Muscle of arm (tissue), 12 donors: ENCODE data around the gene UGDH. TPM values are rescaled to one million over a fixed set of nuclear protein-coding genes. Genes with fewer than 3 reads are reported as not detected.
"Not testable (repeated sequence)": the region's sequence is repeated elsewhere in the genome, so short reads cannot be mapped to it uniquely, and the experiment has no call there.

Experiments used
- DNase-seq: peaks from one replicate; pipeline ENCODE4 v3.0.0-alpha.2; 2013
- polyA plus RNA-seq, 12 donors: library from polyadenylated mRNA; unstranded; fragments of 120-200 nt; gene quantifications; one replicate each; pipeline ENCODE4 v1.2.1, GENCODE V29; 2013; ENCODE audit not compliant: insufficient read length in 12 of 12

The UGDH gene
- polyA plus RNA-seq, 12 donors = 38.4 to 86.6 (median 54.1) TPM; not detected in 1

GRCh38 chr4:39498727-39499020, 28.6 kb downstream of the UGDH start:
- no peak for DNase-seq

DNA sequence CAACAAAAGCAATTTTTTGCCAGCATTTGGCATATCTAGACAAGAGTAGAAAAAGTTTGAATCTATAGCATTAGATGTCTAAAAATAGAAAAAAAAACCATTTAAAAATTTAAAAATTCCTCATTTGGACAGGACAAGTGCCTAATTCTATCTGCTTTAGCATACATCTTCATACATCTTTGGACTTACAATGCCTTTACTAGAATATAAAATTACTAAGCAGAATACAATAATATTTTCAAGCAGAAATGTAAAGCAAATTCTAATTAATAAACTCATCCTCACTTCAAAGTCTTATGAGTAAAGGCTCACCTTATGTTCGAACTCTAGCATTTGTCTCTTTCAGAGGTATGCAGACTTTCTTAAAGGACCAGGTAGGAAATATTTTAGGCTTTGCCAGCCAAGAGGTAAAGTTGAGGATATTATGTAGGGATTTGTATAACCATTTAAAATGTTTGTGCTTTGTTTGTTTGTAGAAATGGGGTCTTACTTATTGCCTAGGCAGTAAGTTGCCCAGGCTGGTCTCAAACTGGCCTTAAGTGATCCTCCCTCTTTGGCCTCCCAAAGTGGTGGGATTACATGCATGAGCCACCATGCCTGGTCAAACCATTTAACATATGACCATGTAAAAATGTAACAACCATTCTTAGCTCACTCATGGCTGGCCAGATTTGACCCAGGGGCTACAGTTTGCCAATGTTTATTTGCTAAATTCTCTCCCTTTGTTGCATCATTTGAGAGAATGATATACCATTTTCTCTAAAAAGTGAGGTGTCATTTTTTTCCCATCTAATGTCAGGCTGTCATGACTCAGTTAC, 29.1 kb downstream of the UGDH start:
- no peak for DNase-seq

DNA sequence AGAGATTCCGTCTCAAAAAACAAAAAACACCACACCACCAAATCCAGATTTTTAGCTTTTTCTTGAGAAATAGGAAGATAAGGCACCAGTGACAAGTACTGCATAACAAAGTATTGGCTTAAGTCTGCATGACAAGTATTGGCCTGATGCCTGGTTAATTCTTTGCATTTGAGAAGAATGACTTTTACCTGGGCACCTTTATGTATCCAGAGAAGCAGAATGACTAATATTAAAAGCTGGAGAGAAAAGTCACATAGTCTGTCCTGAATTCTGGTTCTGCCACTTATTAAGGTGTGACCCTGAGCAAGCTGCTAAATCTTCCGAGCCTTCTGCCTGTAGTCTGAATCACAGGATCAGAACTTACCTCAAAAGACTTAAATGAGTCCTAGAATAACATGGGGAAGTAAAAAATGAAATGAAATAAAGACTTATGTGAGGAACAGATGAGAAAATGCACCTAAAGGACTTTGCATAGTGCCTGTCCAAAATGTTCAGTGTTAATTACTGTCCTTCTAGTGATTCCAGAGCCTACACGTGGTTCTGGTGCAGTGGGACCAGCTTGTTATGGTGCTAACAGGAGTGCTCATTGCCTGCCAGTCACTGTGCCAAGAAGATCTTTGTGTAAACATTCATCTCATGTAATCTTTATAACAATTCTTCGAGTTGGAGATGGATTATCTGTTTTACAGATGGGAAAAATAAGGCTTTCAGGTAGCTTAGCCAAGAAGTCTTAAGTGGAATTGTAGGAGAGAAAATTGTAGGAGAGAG, 31.6 kb downstream of the UGDH start:
- DNase-seq = peak; percentile 8

- DNase-seq = no peak
Measured at GRCh38 chr4:39494354-39494753, 32.9 kb downstream of the UGDH start.

GRCh38 chr4:39490322-39490721, 36.9 kb downstream of the UGDH start:
- no peak for DNase-seq

DNA sequence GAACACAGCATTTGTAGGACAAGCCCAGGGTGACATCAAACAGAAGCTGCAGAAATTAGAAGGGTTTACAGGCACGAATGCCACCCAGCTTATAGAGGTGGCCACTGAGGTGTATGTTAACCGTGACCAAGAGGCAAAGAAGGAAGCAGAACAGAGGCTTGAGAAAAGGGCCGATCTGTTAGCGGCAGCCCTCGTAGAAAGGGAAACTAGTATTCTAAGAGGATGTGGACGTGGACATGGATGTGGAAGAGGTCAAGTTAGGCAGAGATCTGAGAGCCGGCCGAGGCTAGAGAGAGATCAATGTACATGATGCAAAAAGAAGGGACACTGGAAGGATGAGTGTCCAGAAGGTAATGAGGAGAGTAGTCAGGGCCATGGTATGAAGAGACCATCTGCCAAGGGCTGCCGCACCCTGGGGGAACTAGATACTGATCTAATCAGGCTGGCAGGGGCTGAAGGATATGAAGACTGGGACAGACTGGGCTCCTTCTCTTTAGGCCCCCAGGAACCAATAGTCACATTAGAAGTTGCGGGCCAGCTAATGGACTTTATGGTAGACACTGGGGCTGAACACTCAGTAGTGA, 40.9 kb downstream of the UGDH start:
- DNase-seq = no peak

- DNase-seq = no peak
Measured at GRCh38 chr4:39484582-39485272, 42.5 kb downstream of the UGDH start.

DNA sequence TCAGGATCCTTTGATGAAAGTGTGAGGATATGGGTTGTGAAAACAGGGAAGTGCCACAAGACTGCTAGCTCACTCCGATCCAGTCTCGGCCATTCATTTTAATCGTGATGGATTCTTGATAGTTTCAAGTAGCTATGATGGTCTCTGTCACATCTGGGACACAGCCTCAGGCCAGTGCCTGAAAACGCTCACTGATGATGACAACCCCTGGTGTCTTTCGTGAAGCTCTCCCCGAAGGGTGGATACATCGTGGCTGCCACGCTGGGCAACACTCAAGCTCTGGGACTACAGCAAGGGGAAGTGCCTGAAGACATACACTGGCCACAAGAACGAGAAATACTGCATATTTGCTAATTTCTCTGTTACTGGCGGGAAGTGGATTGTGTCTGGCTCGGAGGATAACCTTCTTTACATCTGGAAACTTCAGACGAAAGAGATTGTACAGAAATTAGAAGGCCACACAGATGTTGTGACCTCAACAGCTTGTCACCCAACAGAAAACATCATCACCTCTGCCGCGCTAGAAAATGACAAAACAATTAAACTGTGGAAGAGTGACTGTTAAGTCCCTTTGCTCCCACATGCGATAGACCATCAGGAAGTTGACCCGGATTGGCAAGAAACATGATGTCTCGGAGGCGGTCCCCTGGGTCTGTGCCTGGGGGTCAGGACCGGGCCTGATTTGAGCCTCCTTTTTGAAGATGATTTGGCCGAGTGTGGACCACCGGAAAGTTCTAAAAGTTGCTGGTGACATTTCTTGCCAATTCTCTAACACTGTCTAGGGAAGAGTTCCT, 46.1 kb downstream of the UGDH start:
- DNase-seq = no peak

GRCh38 chr4:39480251-39480650, 47.0 kb downstream of the UGDH start:
- no peak for DNase-seq

DNA sequence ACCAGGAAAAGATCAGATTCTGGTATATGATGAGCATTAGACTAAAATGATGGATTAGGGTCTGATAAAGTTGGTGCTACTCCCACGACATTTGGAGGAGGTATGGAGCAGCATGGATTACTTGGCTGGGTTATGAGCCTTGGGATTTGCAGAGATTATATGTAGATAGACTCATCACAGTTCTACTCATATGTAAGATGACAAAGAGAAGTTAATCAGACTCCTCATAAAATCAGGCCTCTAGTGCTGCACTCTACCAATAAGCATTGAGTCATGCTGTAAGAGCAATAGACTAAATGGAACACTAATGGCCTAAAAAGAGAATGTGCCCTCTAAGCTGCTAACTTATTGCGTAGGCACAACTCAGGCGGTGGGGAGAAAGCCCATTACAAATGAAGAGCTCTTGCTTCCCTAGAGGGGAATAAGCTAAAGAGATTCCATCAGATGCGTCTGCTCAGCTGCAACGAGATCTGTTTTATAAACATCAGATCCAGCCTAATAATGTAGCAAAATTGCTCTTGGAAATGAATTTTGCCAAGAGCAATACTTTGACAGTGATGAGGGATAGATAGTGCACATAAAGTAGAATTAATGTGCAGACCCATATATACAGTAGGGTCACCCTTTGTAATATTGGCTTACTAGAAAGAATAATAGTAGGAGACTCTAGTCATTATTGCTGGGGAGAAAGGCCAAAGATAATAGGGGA, 50.9 kb downstream of the UGDH start:
- no peak for DNase-seq

DNA sequence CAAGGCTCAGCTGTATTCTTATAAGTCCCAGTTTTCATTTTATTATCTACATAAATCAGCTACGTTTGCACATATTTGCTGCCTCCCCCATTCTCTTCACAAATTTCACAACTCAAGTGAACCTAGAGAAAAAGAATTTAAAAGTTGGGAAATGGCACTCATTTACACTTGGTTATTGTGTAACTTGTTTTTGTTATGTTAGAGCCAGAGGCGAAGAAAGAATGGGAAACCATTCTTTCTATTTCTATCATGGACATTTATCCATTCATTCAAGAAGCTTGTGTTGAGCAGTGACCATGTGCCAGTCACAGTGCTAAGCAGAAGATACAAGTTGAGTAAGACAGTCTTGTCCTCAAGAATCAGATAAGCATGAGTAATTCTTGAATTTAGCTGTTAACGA, 54.8 kb downstream of the UGDH start:
- DNase-seq = no peak

DNA sequence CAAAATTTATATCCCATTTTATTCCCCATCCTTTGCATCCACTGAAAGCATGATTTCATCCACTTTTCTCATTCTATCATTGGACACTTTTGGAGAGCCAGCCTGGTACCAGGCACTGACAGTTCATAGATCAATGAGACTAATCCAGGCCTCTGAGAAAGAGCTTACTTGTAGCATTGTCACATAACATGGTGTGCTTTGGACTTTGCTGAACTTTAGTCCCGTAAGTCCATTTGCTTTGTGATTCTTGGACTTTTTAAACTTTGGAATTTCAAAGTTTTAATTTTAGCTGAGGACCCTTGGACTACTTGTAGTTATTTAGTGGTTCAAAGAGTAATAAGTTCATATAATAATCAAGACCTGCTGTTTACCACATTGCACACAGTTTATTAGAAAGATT, 56.8 kb downstream of the UGDH start:
- DNase-seq = no peak

DNA sequence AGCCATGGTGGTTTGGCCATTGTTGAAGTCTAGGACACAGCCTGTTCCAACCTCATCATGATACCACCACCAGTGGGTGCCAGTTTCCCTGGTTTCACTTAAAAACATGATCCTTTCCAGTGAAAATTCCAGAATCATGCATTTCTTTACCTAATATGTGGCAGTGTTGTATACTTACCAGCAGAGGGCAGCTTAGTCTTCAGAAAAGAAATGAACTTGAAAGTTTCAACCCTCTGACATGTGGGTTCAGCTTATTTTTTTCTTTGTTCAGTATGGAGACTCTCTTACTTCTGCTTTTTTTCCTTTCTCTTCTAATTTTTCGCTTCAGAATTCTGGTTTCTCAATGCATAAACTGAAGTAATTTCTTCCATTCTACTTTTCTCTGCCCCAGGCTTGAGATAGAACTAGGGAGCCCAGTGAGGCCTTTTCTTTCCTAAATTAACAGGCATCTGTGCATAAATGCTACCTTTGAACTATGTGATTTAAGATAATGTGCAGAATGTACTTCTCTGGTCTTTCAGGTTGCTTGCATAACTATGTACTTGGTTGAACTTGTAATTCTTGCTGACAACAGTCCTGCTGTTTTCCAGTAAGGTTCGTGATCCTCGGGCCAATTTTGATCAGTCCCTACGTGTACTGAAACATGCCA, 57.7 kb downstream of the UGDH start:
- peak; percentile 53 for DNase-seq

GRCh38 chr4:39467464-39467863, 59.8 kb downstream of the UGDH start:
- no peak for DNase-seq

GRCh38 chr4:39466747-39467146, 60.5 kb downstream of the UGDH start:
- no peak for DNase-seq

GRCh38 chr4:39464886-39465501, 62.2 kb downstream of the UGDH start:
- DNase-seq = no peak

DNA sequence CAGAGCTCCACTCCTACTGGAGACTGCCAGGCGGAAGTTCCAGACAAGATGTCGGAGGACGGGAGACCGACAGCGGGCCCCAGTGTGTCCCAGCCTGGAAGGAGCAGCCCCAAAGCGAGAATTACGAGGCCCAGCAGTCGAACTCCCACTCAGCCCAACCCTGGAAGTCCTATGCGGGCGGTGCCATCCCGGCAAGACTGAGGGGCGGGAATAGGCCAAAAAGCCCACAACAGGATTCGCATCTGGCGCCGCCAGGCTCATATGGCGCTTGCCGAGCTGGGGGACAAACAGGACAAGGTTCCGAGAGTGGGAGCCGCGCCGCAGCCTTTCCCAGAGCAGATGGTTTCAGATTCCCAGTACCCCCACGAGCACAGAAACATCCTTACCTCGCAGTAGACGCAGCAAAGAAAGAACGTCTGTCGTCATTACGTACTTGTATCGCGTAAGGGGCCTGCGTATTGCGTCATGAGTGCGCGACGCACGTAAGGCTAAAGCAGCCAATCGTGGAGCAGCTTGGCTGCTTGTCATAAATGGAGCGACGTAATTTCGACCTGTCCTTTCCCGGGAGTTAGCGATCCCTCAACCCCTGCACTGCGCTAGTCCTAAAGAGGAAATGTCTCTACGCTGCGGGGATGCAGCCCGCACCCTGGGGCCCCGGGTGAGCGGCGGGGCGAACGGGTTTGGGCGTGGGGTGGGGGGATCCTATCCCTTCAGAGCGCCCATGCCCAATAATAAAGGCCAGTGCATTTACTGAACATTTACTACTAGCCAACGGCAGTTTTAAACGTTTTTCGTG, 68.5 kb downstream of the UGDH start, which contains the start of the genes LIAS and RPL9:
LIAS (plus strand) TSS at position 552 of the 796 bp plus-strand sequence; CDS start at position 614, 62 bp downstream.
RPL9 (minus strand) TSS at position 418 of the 796 bp plus-strand sequence. CDS start 483 bp downstream, outside the sequence.
- DNase-seq = peak; percentile 99

DNA sequence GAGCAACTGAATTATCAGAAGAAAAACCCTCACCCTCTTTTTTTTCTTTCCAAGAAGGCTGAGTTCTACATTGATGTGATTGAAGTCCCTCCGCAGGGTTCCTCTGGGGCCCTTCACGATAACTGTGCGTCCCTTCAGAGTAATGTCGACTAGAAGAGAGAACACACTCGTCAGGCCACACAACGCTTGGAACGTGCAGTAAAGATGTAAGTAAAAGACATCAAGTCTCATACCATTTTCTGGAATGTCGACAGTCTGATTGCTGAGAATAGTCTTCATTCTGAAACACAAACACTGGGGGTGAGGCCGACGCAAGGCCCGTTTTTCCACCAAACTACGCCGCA, 69.1 kb downstream of the UGDH start:
- DNase-seq = not testable (repeated sequence)
